K562 (cell line): Measurements from ENCODE around the gene ITPR1. TPM values are rescaled to one million over a fixed set of nuclear protein-coding genes. Genes with fewer than 3 reads are reported as not detected.

Experiments
- FOSL1 ChIP-seq: fragments of 200-800 bp; sonication (Bioruptor generic); conservative IDR thresholded peaks from 2 replicates; pipeline ENCODE4 v1.6.1; 2016; ENCODE audit warnings: missing genetic modification characterization, missing compliant biosample characterization
- NONO ChIP-seq, 2 experiments: fragments of 200-400 bp in 1 of 2; fragments of 450-650 bp in 1 of 2; formaldehyde crosslinking in 1 of 2; IDR thresholded peaks; 2 replicates each; pipeline ENCODE4 v1.6.1; 2017; ENCODE audit warnings: low read depth in 2 of 2, mild to moderate bottlenecking in 2 of 2, moderate library complexity in 2 of 2, low read length in 1 of 2
- PHF8 ChIP-seq: fragments of 200-600 bp; sonication (generic); IDR thresholded peaks from 2 replicates; pipeline ENCODE4 v1.6.1; 2012; ENCODE audit warnings: mixed run types, mild to moderate bottlenecking, inconsistent platforms, low read length, moderate library complexity, borderline replicate concordance
- POLR3G ChIP-seq: IDR thresholded peaks from 2 replicates; pipeline ENCODE4 v1.6.1; 2011; ENCODE audit not compliant: insufficient read length, insufficient replicate concordance; ENCODE audit errors: extremely low read depth
- TCF7 ChIP-seq: sonication (generic); IDR thresholded peaks from 2 replicates; pipeline ENCODE4 v1.6.1; 2016; ENCODE audit warnings: antibody characterized with exemption, borderline replicate concordance
- TOE1 ChIP-seq, 2 experiments: fragments of 450-650 bp in 1 of 2; sonication (generic) in 1 of 2; formaldehyde crosslinking in 1 of 2; IDR thresholded peaks; 2 replicates each; pipeline versions ENCODE4 v1.7.1 to v1.8.0; 2016 to 2022; ENCODE audit warnings: borderline replicate concordance in 2 of 2, mild to moderate bottlenecking in 2 of 2, antibody characterized with exemption in 1 of 2, inconsistent platforms in 1 of 2, low read depth in 1 of 2, missing genetic modification reagents in 1 of 2, moderate library complexity in 1 of 2
- ZNF280B ChIP-seq: fragments of 250-450 bp; sonication (Bioruptor Pico); IDR thresholded peaks from 2 replicates; pipeline ENCODE4 v1.5.1; 2021; ENCODE audit warnings: mild to moderate bottlenecking
- ZNF592 ChIP-seq: fragments of 450-650 bp; IDR thresholded peaks from 2 replicates; pipeline ENCODE4 v1.6.1; 2017; ENCODE audit warnings: antibody characterized with exemption, mild to moderate bottlenecking
- ZNF668 ChIP-seq: fragments of 250-450 bp; sonication (Bioruptor Pico); IDR thresholded peaks from 2 replicates; pipeline ENCODE4 v1.8.0; 2022; ENCODE audit warnings: mild to moderate bottlenecking, inconsistent platforms
- polyA plus RNA-seq, 8 experiments: library from polyadenylated mRNA; depleted of rRNA in 4 of 8; stranded (reverse) in 5 of 8; unstranded in 3 of 8; fragments of >200 nt; fragmentation: Nextera tagmentation in 2 of 8; fragmentation: Illumina TruSeq in 1 of 8; extraction: Ambion mirVana in 2 of 8; extraction: Trizol in 1 of 8; gene quantifications; 2 replicates each; pipeline versions ENCODE4 v1.2.1 to v1.2.3, GENCODE V29; 2011 to 2014; ENCODE audit warnings: inconsistent platforms in 1 of 8, missing spikeins in 1 of 8
- total RNA-seq, 7 experiments: library from RNA; depleted of rRNA in 6 of 7; stranded (reverse); fragments of >200 nt in 6 of 7; fragmentation: Illumina TruSeq in 2 of 7; extraction: Trizol in 2 of 7; gene quantifications; 2 replicates each; pipeline versions ENCODE4 v1.2.1 to v1.2.3, GENCODE V29; 2011 to 2021; ENCODE audit warnings: low replicate concordance in 1 of 7
- TF ChIP-seq, protein P1 (sequence below), 2 experiments: IDR thresholded peaks in 1 of 2; conservative IDR thresholded peaks in 1 of 2; 2 replicates each; pipeline ENCODE4 v1.6.1; 2016; ENCODE audit warnings: low read depth in 2 of 2, mild to moderate bottlenecking in 1 of 2, missing compliant biosample characterization in 1 of 2, missing genetic modification characterization in 1 of 2, moderate library complexity in 1 of 2
- TF ChIP-seq, protein P2 (sequence below), 3 experiments: fragments of 200-800 bp in 1 of 3; fragments of 250-450 bp in 1 of 3; fragments of 450-650 bp in 1 of 3; sonication (Bioruptor Pico) in 1 of 3; sonication (Bioruptor generic) in 1 of 3; formaldehyde crosslinking in 1 of 3; IDR thresholded peaks; 2 replicates each; pipeline versions ENCODE4 v1.6.1 to v1.8.0; 2016 to 2022; ENCODE audit warnings: mild to moderate bottlenecking in 2 of 3, missing genetic modification characterization in 2 of 3, missing compliant biosample characterization in 1 of 3, moderate library complexity in 1 of 3

The ITPR1 gene
- total and polyA plus RNA-seq, 9 of the 15 experiments (the other 6 are each of a cell fraction or from before 2014, with no cell fraction given) = 22.4 to 40.0 (median 27.4) TPM

- TF ChIP-seq POLR3G (no peak), ZNF668 (no peak), ZNF592 (peak; percentile 87), ZNF280B (CRISPR knock-in tag) (no peak), FOSL1 (tag) (peak; percentile 30; the same call in 1 of the 2 replicates), PHF8 (no peak), TOE1 (IDR thresholded peaks at IDR 0.05; ENCODE audit: borderline replicate concordance) (0 out of 2 replicates have a peak, but pooled peaks have one; percentile 36), TOE1 (CRISPR knock-in tag; IDR thresholded peaks at IDR 0.05; ENCODE audit: borderline replicate concordance, low read depth) (no peak), NONO (IDR thresholded peaks at IDR 0.05; ENCODE audit: low read depth in 2 of 2, low read length in 1 of 2) (peak in 1 of 2 experiments; percentile 7; a peak in 1 of 4 replicates), TCF7 (0 out of 2 replicates have a peak, but pooled peaks have one; percentile 39)
- TF ChIP-seq, protein P1, sequence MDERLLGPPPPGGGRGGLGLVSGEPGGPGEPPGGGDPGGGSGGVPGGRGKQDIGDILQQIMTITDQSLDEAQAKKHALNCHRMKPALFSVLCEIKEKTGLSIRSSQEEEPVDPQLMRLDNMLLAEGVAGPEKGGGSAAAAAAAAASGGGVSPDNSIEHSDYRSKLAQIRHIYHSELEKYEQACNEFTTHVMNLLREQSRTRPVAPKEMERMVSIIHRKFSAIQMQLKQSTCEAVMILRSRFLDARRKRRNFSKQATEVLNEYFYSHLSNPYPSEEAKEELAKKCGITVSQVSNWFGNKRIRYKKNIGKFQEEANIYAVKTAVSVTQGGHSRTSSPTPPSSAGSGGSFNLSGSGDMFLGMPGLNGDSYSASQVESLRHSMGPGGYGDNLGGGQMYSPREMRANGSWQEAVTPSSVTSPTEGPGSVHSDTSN (CRISPR knock-in tag; IDR thresholded peaks at IDR 0.05; ENCODE audit: low read depth) = no peak
- TF ChIP-seq, protein P1 (tag; conservative IDR thresholded peaks at IDR 0.05; ENCODE audit: low read depth) = no peak
- TF ChIP-seq, protein P2, sequence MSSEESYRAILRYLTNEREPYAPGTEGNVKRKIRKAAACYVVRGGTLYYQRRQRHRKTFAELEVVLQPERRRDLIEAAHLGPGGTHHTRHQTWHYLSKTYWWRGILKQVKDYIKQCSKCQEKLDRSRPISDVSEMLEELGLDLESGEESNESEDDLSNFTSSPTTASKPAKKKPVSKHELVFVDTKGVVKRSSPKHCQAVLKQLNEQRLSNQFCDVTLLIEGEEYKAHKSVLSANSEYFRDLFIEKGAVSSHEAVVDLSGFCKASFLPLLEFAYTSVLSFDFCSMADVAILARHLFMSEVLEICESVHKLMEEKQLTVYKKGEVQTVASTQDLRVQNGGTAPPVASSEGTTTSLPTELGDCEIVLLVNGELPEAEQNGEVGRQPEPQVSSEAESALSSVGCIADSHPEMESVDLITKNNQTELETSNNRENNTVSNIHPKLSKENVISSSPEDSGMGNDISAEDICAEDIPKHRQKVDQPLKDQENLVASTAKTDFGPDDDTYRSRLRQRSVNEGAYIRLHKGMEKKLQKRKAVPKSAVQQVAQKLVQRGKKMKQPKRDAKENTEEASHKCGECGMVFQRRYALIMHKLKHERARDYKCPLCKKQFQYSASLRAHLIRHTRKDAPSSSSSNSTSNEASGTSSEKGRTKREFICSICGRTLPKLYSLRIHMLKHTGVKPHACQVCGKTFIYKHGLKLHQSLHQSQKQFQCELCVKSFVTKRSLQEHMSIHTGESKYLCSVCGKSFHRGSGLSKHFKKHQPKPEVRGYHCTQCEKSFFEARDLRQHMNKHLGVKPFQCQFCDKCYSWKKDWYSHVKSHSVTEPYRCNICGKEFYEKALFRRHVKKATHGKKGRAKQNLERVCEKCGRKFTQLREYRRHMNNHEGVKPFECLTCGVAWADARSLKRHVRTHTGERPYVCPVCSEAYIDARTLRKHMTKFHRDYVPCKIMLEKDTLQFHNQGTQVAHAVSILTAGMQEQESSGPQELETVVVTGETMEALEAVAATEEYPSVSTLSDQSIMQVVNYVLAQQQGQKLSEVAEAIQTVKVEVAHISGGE (CRISPR knock-in tag; IDR thresholded peaks at IDR 0.05) = peak in 1 of 3 experiments; percentile 57; a peak in 2 of 6 replicates
Measured at GRCh38 chr3:4825436-4826236, 332.5 kb downstream of the ITPR1 start (continued).
